Trophoblast cell (in vitro differentiated cells and primary cell): Measurements from ENCODE around the gene XPR1.
"Not testable (repeated sequence)": the region's sequence is repeated elsewhere in the genome, so short reads cannot be mapped to it uniquely, and the experiment has no call there.

Source experiments
- DNase-seq, 2 donors: peaks; one replicate each; pipeline ENCODE4 v3.0.0-alpha.2; 2016
- H2AFZ ChIP-seq: 2 replicates; pipeline ENCODE4 v1.6.1; 2013; ENCODE audit warnings: low read length, moderate library complexity, mild to moderate bottlenecking; ENCODE audit not compliant: insufficient read depth, poor library complexity
- H2AK5ac ChIP-seq: 2 replicates; pipeline ENCODE4 v1.6.1; 2013; ENCODE audit warnings: mild to moderate bottlenecking, low read length
- H2BK120ac ChIP-seq: 2 replicates; pipeline ENCODE4 v1.6.1; 2013; ENCODE audit warnings: low read length, mild to moderate bottlenecking, moderate library complexity; ENCODE audit not compliant: insufficient read depth, poor library complexity
- H2BK12ac ChIP-seq: 2 replicates; pipeline ENCODE4 v1.6.1; 2013; ENCODE audit warnings: mild to moderate bottlenecking, low read length, moderate library complexity
- H2BK5ac ChIP-seq: 2 replicates; pipeline ENCODE4 v1.6.1; 2013; ENCODE audit warnings: low read length, low read depth, moderate library complexity, mild to moderate bottlenecking; ENCODE audit not compliant: poor library complexity
- H3K14ac ChIP-seq: 2 replicates; pipeline ENCODE4 v1.6.1; 2013; ENCODE audit warnings: mild to moderate bottlenecking, low read length
- H3K18ac ChIP-seq: 2 replicates; pipeline ENCODE4 v1.6.1; 2013; ENCODE audit warnings: mild to moderate bottlenecking, low read length
- H3K23ac ChIP-seq: 2 replicates; pipeline ENCODE4 v1.6.1; 2013; ENCODE audit warnings: low read length
- H3K27ac ChIP-seq: 2 replicates; pipeline ENCODE4 v1.5.1; 2013; ENCODE audit warnings: low read depth, mild to moderate bottlenecking, inconsistent platforms, low read length, moderate library complexity
- H3K27me3 ChIP-seq: 2 replicates; pipeline ENCODE4 v1.6.1; 2013; ENCODE audit warnings: inconsistent platforms, mild to moderate bottlenecking, low read length, moderate library complexity; ENCODE audit not compliant: insufficient read depth
- H3K36me3 ChIP-seq, 2 experiments: 1 replicate in 1 of 2; 2 replicates in 1 of 2; pipeline ENCODE4 v1.6.1; 2013; ENCODE audit warnings: low read length in 2 of 2, mild to moderate bottlenecking in 2 of 2, moderate library complexity in 1 of 2; ENCODE audit not compliant: insufficient read depth in 2 of 2, control insufficient read depth in 1 of 2
- H3K4ac ChIP-seq: 2 replicates; pipeline ENCODE4 v1.6.1; 2013; ENCODE audit warnings: low read depth, mild to moderate bottlenecking, low read length, moderate library complexity
- H3K4me1 ChIP-seq, 2 experiments: 1 replicate in 1 of 2; 2 replicates in 1 of 2; pipeline ENCODE4 v1.6.1; 2013; ENCODE audit warnings: low read length in 2 of 2, mild to moderate bottlenecking in 2 of 2, moderate library complexity in 1 of 2; ENCODE audit not compliant: insufficient read depth in 2 of 2, control insufficient read depth in 1 of 2
- H3K4me2 ChIP-seq: 2 replicates; pipeline ENCODE4 v1.6.1; 2013; ENCODE audit warnings: inconsistent platforms, mild to moderate bottlenecking, low read length, moderate library complexity
- H3K4me3 ChIP-seq: 2 replicates; pipeline ENCODE4 v1.5.1; 2013; ENCODE audit warnings: mild to moderate bottlenecking, low read depth, low read length, inconsistent platforms
- H3K79me1 ChIP-seq: one replicate; pipeline ENCODE4 v1.6.1; 2013; ENCODE audit warnings: low read length
- H3K79me2 ChIP-seq: 2 replicates; pipeline ENCODE4 v1.6.1; 2013; ENCODE audit warnings: low read length, mild to moderate bottlenecking; ENCODE audit not compliant: control insufficient read depth, insufficient read depth, poor library complexity
- H3K9ac ChIP-seq: 2 replicates; pipeline ENCODE4 v1.6.1; 2013; ENCODE audit warnings: mild to moderate bottlenecking, low read length
- H3K9me3 ChIP-seq: 2 replicates; pipeline ENCODE4 v1.6.1; 2013; ENCODE audit warnings: low read depth, mild to moderate bottlenecking, control low read depth, inconsistent platforms, low read length; ENCODE audit not compliant: insufficient read depth
- H4K12ac ChIP-seq: 2 replicates; pipeline ENCODE4 v1.6.1; 2013; ENCODE audit warnings: low read depth, mild to moderate bottlenecking, low read length, moderate library complexity
- H4K8ac ChIP-seq: 2 replicates; pipeline ENCODE4 v1.6.1; 2013; ENCODE audit warnings: low read depth, mild to moderate bottlenecking, low read length, moderate library complexity
- H4K91ac ChIP-seq: one replicate; pipeline ENCODE4 v1.6.1; 2013; ENCODE audit warnings: low read depth, mild to moderate bottlenecking, low read length, moderate library complexity
- WGBS: extraction: QIAGEN DNeasy Blood & Tissue Kit; methylation state at CpG from one replicate; pipeline ENCODE4 v1.1.7; 2013; ENCODE audit warnings: missing lambda C conversion rate; ENCODE audit not compliant: insufficient read length, insufficient coverage; ENCODE audit errors: extremely low coverage; 5-methylcytosine and 5-hydroxymethylcytosine counted together

The XPR1 gene

DNA sequence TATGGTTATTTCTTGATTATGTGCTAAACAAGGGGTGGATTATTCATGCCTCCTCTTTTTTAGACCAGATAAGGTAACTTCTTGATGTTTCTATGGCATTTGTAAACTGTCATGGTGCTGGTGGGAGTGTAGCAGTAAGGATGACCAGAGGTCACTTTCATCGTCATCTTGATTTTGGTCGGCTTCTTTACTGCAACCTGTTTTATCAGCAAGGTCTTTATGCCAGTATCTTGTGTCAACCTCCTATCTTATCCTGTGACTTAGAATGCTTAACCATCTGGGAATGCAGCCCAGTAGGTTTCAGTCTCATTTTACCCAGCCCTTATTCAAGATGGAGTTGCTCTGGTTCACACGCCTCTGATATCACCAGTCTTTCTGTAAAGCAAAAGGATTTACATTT, 95.9 kb downstream of the XPR1 start:
- not testable (repeated sequence) for H3K4me2 ChIP-seq, H3K79me2 ChIP-seq, H2BK12ac ChIP-seq

DNA sequence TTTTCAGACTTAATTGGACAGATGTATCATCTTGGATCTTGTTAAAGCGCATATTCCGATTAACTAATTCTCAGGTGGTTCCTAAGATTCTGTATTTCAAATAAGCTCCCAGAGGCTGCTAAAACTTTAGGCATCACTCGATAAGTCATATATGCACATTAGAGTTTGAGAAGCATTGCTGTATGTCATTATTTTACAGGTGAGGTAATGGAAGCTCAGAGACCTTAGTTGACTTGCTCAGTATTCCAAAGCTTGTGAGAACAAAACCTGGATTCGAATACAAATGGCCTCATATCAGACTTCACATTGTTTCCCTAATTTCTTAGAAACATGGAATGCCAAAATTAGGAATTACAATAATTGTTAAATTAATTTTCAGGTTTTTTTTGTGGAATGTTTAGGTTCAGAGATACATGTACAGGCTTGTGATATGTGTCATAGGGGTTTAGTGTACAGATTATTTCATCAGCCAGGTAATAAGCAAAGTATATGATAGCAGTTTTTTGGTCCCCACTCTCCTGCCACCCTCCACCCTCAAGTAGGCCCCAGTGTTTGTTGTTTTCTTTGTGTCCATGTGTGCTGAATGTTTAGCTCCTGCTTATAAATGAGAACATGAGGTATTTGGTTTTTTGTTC, 96.8 kb downstream of the XPR1 start:
- Histone ChIP-seq H3K79me2 (no peaks in the 10 kb centered on the region), H3K79me1 (no peaks in the 10 kb centered on the region), H3K9me3 (peaks cover 5% of the 10 kb centered on the region), H3K4ac (no peak overlapping the region), H3K27ac (no peak overlapping the region), H3K27me3 (no peaks in the 10 kb centered on the region), H2AK5ac (no peak overlapping the region), H3K18ac (no peak overlapping the region), H3K23ac (no peak overlapping the region), H3K4me3 (no peak overlapping the region), H4K8ac (no peak overlapping the region), H3K9ac (no peak overlapping the region), H3K4me2 (no peak overlapping the region), H2AFZ (no peak overlapping the region), H3K14ac (no peak overlapping the region), H2BK12ac (no peak overlapping the region), H4K12ac (no peak overlapping the region), H3K4me1 (no peaks in the 10 kb centered on the region), H4K91ac (no peak overlapping the region), H2BK120ac (no peak overlapping the region), H2BK5ac (no peak overlapping the region), H3K36me3 (peaks cover 0 to 5% of the 10 kb centered on the region in 2 experiments)
- no peak for DNase-seq
- no CpG with 5 or more reads among the region's 4 CpGs for WGBS

More for the DNA sequence above, 95.9 kb downstream of the XPR1 start:
- not testable (repeated sequence) for H2BK120ac ChIP-seq, H3K4ac ChIP-seq, H4K91ac ChIP-seq, H3K4me3 ChIP-seq, H3K14ac ChIP-seq, H3K9ac ChIP-seq, H3K18ac ChIP-seq, H3K23ac ChIP-seq, H2AFZ ChIP-seq, H3K27ac ChIP-seq, H2AK5ac ChIP-seq, H3K36me3 ChIP-seq, H2BK5ac ChIP-seq, H3K4me1 ChIP-seq, H4K8ac ChIP-seq, H3K9me3 ChIP-seq, H4K12ac ChIP-seq, H3K79me1 ChIP-seq, H3K27me3 ChIP-seq
- peak; percentile 51 to 82 for DNase-seq
- WGBS = no CpG with 5 or more reads among the region's 3 CpGs

DNA sequence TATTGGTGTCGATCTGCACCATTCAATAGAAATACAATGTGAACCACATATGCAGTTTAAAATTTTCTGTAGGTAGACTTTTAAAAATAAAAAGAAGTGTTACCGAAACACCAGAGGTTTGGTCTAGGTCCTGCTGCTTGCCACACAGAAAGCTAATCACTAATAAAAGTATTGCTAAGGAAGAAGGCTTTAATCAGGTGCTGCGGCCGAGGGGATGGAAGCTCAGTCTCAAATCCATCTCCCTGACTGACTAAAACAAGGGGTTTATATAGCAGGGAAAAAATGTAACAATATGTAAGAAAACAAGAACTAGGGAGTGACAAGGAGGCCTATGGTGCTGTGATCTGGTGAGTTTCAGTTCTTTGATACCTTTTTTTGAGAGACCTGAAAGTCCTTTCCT, 99.3 kb downstream of the XPR1 start:
- H3K4me3 ChIP-seq = no peak overlapping the region
- no peak overlapping the region for H2BK5ac ChIP-seq
- no CpG with 5 or more reads among the region's 4 CpGs for WGBS
- no peak overlapping the region for H3K27ac ChIP-seq
- no peaks in the 10 kb centered on the region for H3K27me3 ChIP-seq
- H4K8ac ChIP-seq = no peak overlapping the region
- H3K4ac ChIP-seq = no peak overlapping the region
- H2BK120ac ChIP-seq = no peak overlapping the region
- H3K18ac ChIP-seq = no peak overlapping the region
- no peak for DNase-seq
- H3K36me3 ChIP-seq = peaks cover 0 to 5% of the 10 kb centered on the region in 2 experiments
- H2AFZ ChIP-seq = no peak overlapping the region
- H3K79me2 ChIP-seq = no peaks in the 10 kb centered on the region
- H3K23ac ChIP-seq = no peak overlapping the region
- H3K79me1 ChIP-seq = no peaks in the 10 kb centered on the region
- no peak overlapping the region for H3K9ac ChIP-seq
- no peak overlapping the region for H3K14ac ChIP-seq
- no peak overlapping the region for H4K91ac ChIP-seq
- peaks cover 5% of the 10 kb centered on the region for H3K9me3 ChIP-seq
- H3K4me2 ChIP-seq = no peak overlapping the region
- no peaks in the 10 kb centered on the region for H3K4me1 ChIP-seq
- no peak overlapping the region for H2BK12ac ChIP-seq
- H4K12ac ChIP-seq = no peak overlapping the region
- H2AK5ac ChIP-seq = no peak overlapping the region

DNA sequence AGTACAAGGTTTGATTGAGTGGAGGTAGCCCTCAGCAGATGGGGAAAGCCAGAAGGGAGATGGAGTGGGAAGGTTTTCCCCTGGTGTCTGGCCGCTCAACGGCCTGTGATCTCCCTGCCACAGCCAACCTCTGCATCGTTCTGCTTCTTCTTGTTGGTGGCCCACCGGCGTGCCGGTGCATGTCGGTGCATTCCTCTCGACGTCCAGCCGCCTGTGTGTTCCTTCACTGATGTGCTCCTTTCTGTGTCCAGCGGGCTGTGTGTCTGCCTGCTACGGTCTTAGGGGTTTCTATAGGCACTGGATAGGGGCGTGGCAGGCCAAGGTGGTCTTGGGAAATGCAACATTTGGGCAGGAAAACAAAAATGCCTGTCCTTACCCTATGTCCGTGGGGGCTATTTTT, 101.0 kb downstream of the XPR1 start:
- no peak overlapping the region for H3K27ac ChIP-seq
- WGBS = no CpG with 5 or more reads among the region's 14 CpGs
- no peak overlapping the region for H3K23ac ChIP-seq
- no peak overlapping the region for H3K4ac ChIP-seq
- no peak overlapping the region for H4K91ac ChIP-seq
- H3K4me3 ChIP-seq = no peak overlapping the region
- H3K18ac ChIP-seq = no peak overlapping the region
- no peak overlapping the region for H3K9ac ChIP-seq
- no peak overlapping the region for H3K14ac ChIP-seq
- no peak overlapping the region for H2BK12ac ChIP-seq
- H3K4me1 ChIP-seq = peaks cover 0 to 1% of the 10 kb centered on the region in 2 experiments
- no peaks in the 10 kb centered on the region for H3K79me2 ChIP-seq
- peaks cover 0 to 5% of the 10 kb centered on the region in 2 experiments for H3K36me3 ChIP-seq
- H3K4me2 ChIP-seq = no peak overlapping the region
- no peak overlapping the region for H4K8ac ChIP-seq
- no peak for DNase-seq
- H3K9me3 ChIP-seq = peaks cover 5% of the 10 kb centered on the region
- no peak overlapping the region for H4K12ac ChIP-seq
- no peaks in the 10 kb centered on the region for H3K79me1 ChIP-seq
- no peaks in the 10 kb centered on the region for H3K27me3 ChIP-seq
- no peak overlapping the region for H2AFZ ChIP-seq
- H2AK5ac ChIP-seq = no peak overlapping the region
- H2BK5ac ChIP-seq = no peak overlapping the region
- H2BK120ac ChIP-seq = no peak overlapping the region
